H1 (cell line): Measurements from ENCODE around the gene SH3D19. TPM values are rescaled to one million over a fixed set of nuclear protein-coding genes. Genes with fewer than 3 reads are reported as not detected.

Experiments used
- CTCF ChIA-PET: fragments of 300-600 bp; sonication (Branson Sonifier 250); formaldehyde crosslinking; loops from one replicate; lab custom pipeline; 2021; ENCODE audit not compliant: partially characterized antibody; lab: Charles Lee
- POLR2A ChIA-PET: fragments of 300-600 bp; sonication (Branson Sonifier 250); formaldehyde crosslinking; loops from one replicate; lab custom pipeline; 2021; ENCODE audit warnings: inconsistent platforms; ENCODE audit not compliant: partially characterized antibody; lab: Charles Lee
- DNase-seq, 2 experiments: peaks; one replicate each; pipeline versions ENCODE4 v3.0.0 to v3.0.0-alpha.2; 2010 to 2022; ENCODE audit warnings: low spot score in 2 of 2, low read depth in 1 of 2, mixed read lengths in 1 of 2
- FAIRE-seq: peaks from 2 replicates; lab custom pipeline; 2011; peaks lifted over from hg19 to GRCh38; lab: Jason Lieb, UNC
- H2AFZ ChIP-seq: 2 replicates; pipeline ENCODE4 v1.8.1; 2012; ENCODE audit warnings: low read length, inconsistent platforms
- H2AK5ac ChIP-seq: 2 replicates; pipeline ENCODE4 v1.6.1; 2013; ENCODE audit warnings: low read depth, low read length
- H2BK120ac ChIP-seq: replicated peaks from 2 replicates; pipeline ENCODE3; 2013; ENCODE audit warnings: low read depth, low read length, inconsistent platforms
- H2BK12ac ChIP-seq: 2 replicates; pipeline ENCODE4 v1.6.1; 2013; ENCODE audit warnings: low read depth, low read length
- H2BK15ac ChIP-seq: 2 replicates; pipeline ENCODE4 v1.6.1; 2013; ENCODE audit warnings: low read length
- H2BK20ac ChIP-seq: 2 replicates; pipeline ENCODE4 v1.6.1; 2013; ENCODE audit warnings: low read length
- H2BK5ac ChIP-seq: 2 replicates; pipeline ENCODE4 v1.6.1; 2013; ENCODE audit warnings: low read depth, low read length
- H3K14ac ChIP-seq: 2 replicates; pipeline ENCODE4 v1.6.1; 2013; ENCODE audit warnings: inconsistent platforms; ENCODE audit not compliant: insufficient read length
- H3K18ac ChIP-seq: 2 replicates; pipeline ENCODE4 v1.6.1; 2013; ENCODE audit warnings: low read length; ENCODE audit errors: extremely low read depth
- H3K23ac ChIP-seq: 2 replicates; pipeline ENCODE4 v1.6.1; 2013; ENCODE audit warnings: inconsistent platforms; ENCODE audit not compliant: insufficient read length
- H3K23me2 ChIP-seq: 2 replicates; pipeline ENCODE4 v1.6.1; 2013; ENCODE audit warnings: low read depth, low read length
- H3K27ac ChIP-seq: 2 replicates; pipeline ENCODE4 v1.6.1; 2011; ENCODE audit warnings: low read depth, low read length, inconsistent platforms
- H3K27me3 ChIP-seq, 4 experiments: replicated peaks in 1 of 4; 1 replicate in 1 of 4; 2 replicates in 3 of 4; pipeline versions ENCODE4 v1.6.1 to v1.8.1; 2011 to 2013; ENCODE audit warnings: low read length in 3 of 4, mild to moderate bottlenecking in 3 of 4, inconsistent platforms in 2 of 4, mixed read lengths in 2 of 4, moderate library complexity in 1 of 4; ENCODE audit not compliant: control insufficient read depth in 3 of 4, insufficient read depth in 3 of 4; ENCODE audit errors: extremely low read depth in 1 of 4
- H3K36me3 ChIP-seq, 4 experiments: 2 replicates each; pipeline versions ENCODE4 v1.6.1 to v1.8.1; 2011 to 2013; ENCODE audit warnings: mild to moderate bottlenecking in 4 of 4, low read length in 3 of 4, moderate library complexity in 2 of 4, control low read depth in 1 of 4, inconsistent platforms in 1 of 4; ENCODE audit not compliant: insufficient read depth in 4 of 4, control insufficient read depth in 2 of 4
- H3K4ac ChIP-seq: replicated peaks from 2 replicates; pipeline ENCODE3; 2013; ENCODE audit warnings: low read length, low read depth, mixed read lengths, inconsistent platforms; ENCODE audit not compliant: insufficient read length
- H3K4me1 ChIP-seq, 4 experiments: replicated peaks in 1 of 4; 1 replicate in 1 of 4; 2 replicates in 3 of 4; pipeline versions ENCODE4 v1.6.1 to v1.8.1; 2011 to 2013; ENCODE audit warnings: low read length in 3 of 4, inconsistent platforms in 2 of 4, mixed read lengths in 1 of 4; ENCODE audit not compliant: insufficient read depth in 4 of 4, control insufficient read depth in 3 of 4
- H3K4me2 ChIP-seq, 2 experiments: 2 replicates each; pipeline versions ENCODE4 v1.6.1 to v1.8.1; 2011 to 2013; ENCODE audit warnings: low read depth in 2 of 2, low read length in 2 of 2, control low read depth in 1 of 2, inconsistent platforms in 1 of 2, mild to moderate bottlenecking in 1 of 2; ENCODE audit not compliant: insufficient read depth in 1 of 2
- H3K4me3 ChIP-seq, 4 experiments: fragments of 200-600, 300-600 bp in 1 of 4; sonication (generic), shearing (Covaris generic), sonication (Bioruptor Twin) in 1 of 4; 2 replicates each; pipeline versions ENCODE4 v1.5.1 to v1.8.1; 2011 to 2016; ENCODE audit warnings: low read length in 4 of 4, low read depth in 3 of 4, control low read depth in 2 of 4, inconsistent platforms in 2 of 4, mild to moderate bottlenecking in 2 of 4, mixed read lengths in 1 of 4, moderate library complexity in 1 of 4; ENCODE audit not compliant: insufficient read depth in 2 of 4; ENCODE audit errors: extremely low read depth in 1 of 4
- H3K56ac ChIP-seq: replicated peaks from 2 replicates; pipeline ENCODE3; 2013; ENCODE audit warnings: low read depth, mild to moderate bottlenecking, mixed read lengths, low read length, inconsistent platforms; ENCODE audit not compliant: insufficient read length
- H3K79me1 ChIP-seq: 2 replicates; pipeline ENCODE4 v1.6.1; 2013; ENCODE audit warnings: low read depth, low read length, control low read depth
- H3K79me2 ChIP-seq, 2 experiments: 2 replicates each; pipeline versions ENCODE4 v1.6.1 to v1.8.1; 2012 to 2013; ENCODE audit warnings: low read length in 2 of 2, mild to moderate bottlenecking in 2 of 2, inconsistent platforms in 1 of 2; ENCODE audit not compliant: insufficient read depth in 2 of 2, control insufficient read depth in 1 of 2
- H3K9ac ChIP-seq, 4 experiments: replicated peaks in 1 of 4; 1 replicate in 1 of 4; 2 replicates in 3 of 4; pipeline versions ENCODE4 v1.6.1 to v1.8.1; 2011 to 2013; ENCODE audit warnings: low read depth in 3 of 4, low read length in 3 of 4, control low read depth in 2 of 4, mild to moderate bottlenecking in 2 of 4, moderate library complexity in 2 of 4, inconsistent platforms in 1 of 4; ENCODE audit errors: extremely low read depth in 1 of 4
- H3K9me3 ChIP-seq, 2 experiments: 2 replicates each; pipeline versions ENCODE4 v1.6.1 to v1.8.1; 2012 to 2013; ENCODE audit warnings: mild to moderate bottlenecking in 2 of 2, moderate library complexity in 2 of 2, control low read depth in 1 of 2, inconsistent platforms in 1 of 2, low read depth in 1 of 2, low read length in 1 of 2, mixed read lengths in 1 of 2; ENCODE audit not compliant: insufficient read depth in 2 of 2
- H4K20me1 ChIP-seq, 2 experiments: replicated peaks in 1 of 2; 2 replicates each; pipeline versions ENCODE3 to v1.8.1; 2011 to 2013; ENCODE audit warnings: inconsistent platforms in 2 of 2, low read length in 2 of 2, mild to moderate bottlenecking in 1 of 2; ENCODE audit not compliant: insufficient read depth in 2 of 2, control insufficient read depth in 1 of 2
- H4K5ac ChIP-seq: 2 replicates; pipeline ENCODE4 v1.6.1; 2013; ENCODE audit warnings: low read length, low read depth, mixed read lengths, inconsistent platforms; ENCODE audit not compliant: insufficient read length
- H4K8ac ChIP-seq: 2 replicates; pipeline ENCODE4 v1.8.0; 2013; ENCODE audit warnings: mild to moderate bottlenecking, moderate library complexity, low read length, inconsistent platforms; ENCODE audit not compliant: insufficient read depth; ENCODE audit errors: extremely low read depth
- H4K91ac ChIP-seq: replicated peaks from 2 replicates; pipeline ENCODE3; 2013; ENCODE audit warnings: low read length, mixed read lengths, inconsistent platforms; ENCODE audit not compliant: insufficient read length
- ASH2L ChIP-seq: fragments of 200-600, 300-600 bp; sonication (generic); IDR thresholded peaks from one replicate; pipeline ENCODE4 v1.7.1; 2017; ENCODE audit warnings: low read length
- BCL11A ChIP-seq, 2 experiments: IDR thresholded peaks; one replicate each; pipeline ENCODE4 v1.6.1; 2011; ENCODE audit warnings: low read depth in 2 of 2, low read length in 2 of 2, mild to moderate bottlenecking in 2 of 2
- CBX8 ChIP-seq: fragments of 300-800, 300-1000 bp; sonication (generic); IDR thresholded peaks from 2 replicates; pipeline ENCODE4 v1.7.1; 2016; ENCODE audit warnings: low read depth, low read length, borderline replicate concordance
- JUND ChIP-seq: IDR thresholded peaks from 2 replicates; pipeline ENCODE4 v1.6.1; 2011; ENCODE audit warnings: mild to moderate bottlenecking, improper control_type of control experiment, low read length
- KDM1A ChIP-seq: fragments of 200-600, 300-600 bp; sonication (generic); IDR thresholded peaks from 2 replicates; pipeline ENCODE4 v1.7.1; 2016; ENCODE audit warnings: mild to moderate bottlenecking, low read length, borderline replicate concordance
- POU5F1 ChIP-seq: IDR thresholded peaks from 2 replicates; pipeline ENCODE4 v1.6.1; 2011; ENCODE audit warnings: low read depth, mild to moderate bottlenecking, low read length, moderate library complexity
- RXRA ChIP-seq: IDR thresholded peaks from 2 replicates; pipeline ENCODE4 v1.6.1; 2011; ENCODE audit warnings: low read depth, mild to moderate bottlenecking, low read length, moderate library complexity; ENCODE audit not compliant: insufficient read depth
- SRF ChIP-seq: IDR thresholded peaks from 2 replicates; pipeline ENCODE4 v1.6.1; 2011; ENCODE audit warnings: mild to moderate bottlenecking, low read depth, low read length, moderate library complexity
- TAF7 ChIP-seq: optimal IDR thresholded peaks from 2 replicates; pipeline ENCODE3; 2011; ENCODE audit warnings: low read depth, mild to moderate bottlenecking, inconsistent platforms, low read length, moderate library complexity, borderline replicate concordance
- TEAD4 ChIP-seq: IDR thresholded peaks from 2 replicates; pipeline ENCODE4 v1.6.1; 2012; ENCODE audit warnings: low read depth, low read length, inconsistent platforms, mixed read lengths
- YY1 ChIP-seq: IDR thresholded peaks from 2 replicates; pipeline ENCODE4 v1.6.1; 2011; ENCODE audit warnings: low read depth, mild to moderate bottlenecking, low read length
- WGBS, 2 experiments: shearing (Covaris generic) in 1 of 2; methylation state at CpG; one replicate each; pipeline versions ENCODE4 v1.1.6 to v1.1.7; 2013 to 2015; ENCODE audit warnings: low lambda C conversion rate in 2 of 2, mixed read lengths in 2 of 2, inconsistent platforms in 1 of 2, low coverage in 1 of 2, missing lambda C conversion rate in 1 of 2; ENCODE audit not compliant: insufficient replicate concordance in 2 of 2, insufficient coverage in 1 of 2, insufficient read length in 1 of 2; ENCODE audit errors: extremely low coverage in 1 of 2, missing lambda C conversion rate in 1 of 2; 5-methylcytosine and 5-hydroxymethylcytosine counted together
- polyA plus RNA-seq, 7 experiments: library from polyadenylated mRNA; depleted of rRNA in 3 of 7; stranded (reverse) in 5 of 7; unstranded in 2 of 7; fragments of >200 nt in 5 of 7; fragments of 200-250 nt in 2 of 7; gene quantifications; 1 replicate in 5 of 7; 2 replicates in 1 of 7; 4 replicates in 1 of 7; pipeline versions ENCODE4 v1.2.1 to v1.2.3, GENCODE V29; 2011 to 2013; ENCODE audit warnings: missing spikeins in 2 of 7, mixed read lengths in 2 of 7
- total RNA-seq: library from RNA; stranded (reverse); fragmentation: NEBNext Ultra II Directional; extraction: Animal tissue kit (Norgen Biotek cat#: 25700); gene quantifications from 2 replicates; pipeline ENCODE4 v1.2.1, GENCODE V29; 2021
- TF ChIP-seq, protein P1 (sequence below): IDR thresholded peaks from 2 replicates; pipeline ENCODE4 v1.6.1; 2011; ENCODE audit warnings: low read depth, mild to moderate bottlenecking, low read length; ENCODE audit not compliant: insufficient read depth

Gene SH3D19
- total and polyA plus RNA-seq, 2 of the 8 experiments (the other 6 are each of a cell fraction or from before 2014, with no cell fraction given) = 11.7 to 51.3 TPM

DNA sequence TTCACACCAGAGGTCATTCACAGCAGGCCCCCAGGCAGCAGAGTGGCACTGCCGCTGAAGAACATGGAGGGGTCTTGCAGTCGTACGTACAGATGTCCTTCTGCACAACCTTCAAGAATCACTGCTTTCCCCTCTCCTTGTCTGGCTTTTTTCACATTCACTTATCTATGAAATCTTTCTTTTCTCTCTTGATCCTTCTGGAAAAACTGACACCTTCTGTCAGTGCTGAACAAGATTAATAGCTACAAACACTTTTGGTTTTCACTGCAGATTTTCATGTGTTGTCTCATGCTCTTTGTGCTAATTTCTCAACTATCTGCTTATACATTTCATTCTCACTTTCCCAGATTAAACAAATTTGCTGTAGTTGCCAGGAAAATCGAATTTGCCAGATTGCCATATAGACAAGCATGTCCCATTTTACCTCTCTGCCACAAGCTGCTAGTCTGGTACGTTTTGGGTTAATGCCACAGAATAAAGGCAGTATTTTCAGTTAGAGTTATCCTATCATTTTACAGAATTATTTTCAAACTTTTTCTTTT lies 142.9 kb downstream of the SH3D19 start:
- Histone ChIP-seq H3K9ac (no peak overlapping the region), H4K8ac (no peak overlapping the region), H2BK12ac (no peak overlapping the region), H3K14ac (no peak overlapping the region), H3K4me2 (no peak overlapping the region), H3K23ac (no peak overlapping the region), H3K36me3 (no peaks in the 10 kb centered on the region), H4K20me1 (no peaks in the 10 kb centered on the region), H2BK20ac (no peak overlapping the region), H3K4ac (no peak overlapping the region), H3K18ac (no peak overlapping the region), H4K91ac (no peak overlapping the region), H3K27ac (no peak overlapping the region), H3K4me1 (no peaks in the 10 kb centered on the region), H2BK5ac (no peak overlapping the region), H2BK15ac (no peak overlapping the region), H3K79me1 (no peaks in the 10 kb centered on the region; the same call in 1 of the 2 replicates), H2AK5ac (no peak overlapping the region), H3K79me2 (no peaks in the 10 kb centered on the region), H2BK120ac (no peak overlapping the region), H3K23me2 (no peaks in the 10 kb centered on the region), H3K9me3 (no peaks in the 10 kb centered on the region), H4K5ac (no peak overlapping the region), H3K27me3 (no peaks in the 10 kb centered on the region), H2AFZ (no peak overlapping the region), H3K4me3 (no peak overlapping the region), H3K56ac (no peak overlapping the region)
- no peak for FAIRE-seq
- ChIA-PET CTCF (no interaction called here), POLR2A (no interaction called here)
- WGBS, 2 experiments = 97% methylated on average over 5 of the region's 5 CpGs; no CpG with 5 or more reads in 1 of the 2 experiments
- no peak for DNase-seq
- TF ChIP-seq CBX8 (no peak), TEAD4 (no peak), POU5F1 (no peak), RXRA (no peak), BCL11A (IDR thresholded peaks at IDR 0.05; ENCODE audit: low read depth in 2 of 2, low read length in 2 of 2) (no peak), SRF (no peak), ASH2L (no peak), TAF7 (no peak), KDM1A (no peak), JUND (no peak), YY1 (no peak)
- TF ChIP-seq, protein P1, sequence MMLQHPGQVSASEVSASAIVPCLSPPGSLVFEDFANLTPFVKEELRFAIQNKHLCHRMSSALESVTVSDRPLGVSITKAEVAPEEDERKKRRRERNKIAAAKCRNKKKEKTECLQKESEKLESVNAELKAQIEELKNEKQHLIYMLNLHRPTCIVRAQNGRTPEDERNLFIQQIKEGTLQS = no peak
